ENCODE measurements around the gene NEBL. TPM values are rescaled to one million over a fixed set of nuclear protein-coding genes. Genes with fewer than 3 reads are reported as not detected.

NEBL gene
- total and polyA plus RNA-seq, 2 donors: 7.6 to 22.9 TPM

DNA sequence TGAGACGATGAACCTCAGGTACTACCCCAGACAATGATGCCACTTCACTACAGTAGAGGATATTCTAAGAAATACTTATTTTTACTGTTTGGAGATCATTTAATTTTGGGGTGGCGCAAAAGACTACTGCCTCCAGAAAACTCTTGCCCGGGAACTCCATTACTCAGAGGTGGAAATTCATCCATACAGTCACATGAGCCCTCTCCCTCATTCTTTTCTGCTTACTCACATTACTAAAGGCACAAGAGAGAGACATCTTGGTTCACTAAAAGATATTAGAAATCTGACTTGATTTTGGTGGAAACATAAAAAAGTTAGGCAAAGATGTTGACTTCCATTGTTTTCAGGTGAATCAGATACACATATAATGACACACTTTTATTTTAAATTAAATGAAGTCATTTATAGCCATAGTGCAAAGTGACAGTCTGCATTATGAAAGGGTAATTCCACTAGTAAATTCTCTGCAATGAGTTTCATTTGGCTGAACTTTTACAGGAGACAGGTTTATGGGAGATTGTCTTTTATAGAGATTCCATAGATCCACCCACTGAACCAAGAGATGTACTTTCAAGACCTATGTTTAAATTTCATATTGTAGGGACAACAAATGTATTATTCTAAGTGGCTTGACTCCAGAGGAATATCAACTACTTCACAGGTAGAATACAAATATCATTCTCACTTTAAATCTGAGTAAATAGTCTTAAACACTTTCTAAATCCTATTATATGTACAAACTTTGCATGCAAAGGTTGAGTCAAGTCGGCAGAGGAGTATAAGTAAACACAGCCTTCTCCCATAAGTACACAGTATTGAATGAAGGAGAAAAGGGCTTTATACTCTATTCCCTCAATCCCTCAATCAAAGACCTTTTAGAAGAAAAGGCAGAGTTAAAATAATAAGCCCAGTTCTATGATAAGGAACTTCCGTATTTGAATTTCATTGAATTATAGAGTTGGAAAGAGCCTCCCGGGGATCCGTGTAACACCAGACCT, 18.8 kb downstream of the NEBL start:
- H3K27me3 ChIP-seq (ENCODE audit: control insufficient read depth in 2 of 2, insufficient read depth in 1 of 2, low read length in 1 of 2): no peaks in the 10 kb centered on the region
- H3K27ac ChIP-seq (ENCODE audit: low read depth in 1 of 2, low read length in 1 of 2): no peak overlapping the region
- no peaks in the 10 kb centered on the region for H3K9me3 ChIP-seq (ENCODE audit: control insufficient read depth in 2 of 2, insufficient read depth in 1 of 2, low read length in 1 of 2)
- 98% methylated on average over 7 of the region's 7 CpGs for WGBS
- no peak for DNase-seq (ENCODE audit: low read depth in 6 of 9, low spot score in 9 of 9)
- H3K4me3 ChIP-seq (ENCODE audit: low read length in 2 of 2): no peak overlapping the region
- H3K4me1 ChIP-seq (ENCODE audit: control insufficient read depth in 2 of 2, insufficient read depth in 2 of 2, low read length in 2 of 2): no peaks in the 10 kb centered on the region
- H3K36me3 ChIP-seq (ENCODE audit: control insufficient read depth in 2 of 2, insufficient read depth in 2 of 2, low read length in 1 of 2): no peaks in the 10 kb centered on the region

DNA sequence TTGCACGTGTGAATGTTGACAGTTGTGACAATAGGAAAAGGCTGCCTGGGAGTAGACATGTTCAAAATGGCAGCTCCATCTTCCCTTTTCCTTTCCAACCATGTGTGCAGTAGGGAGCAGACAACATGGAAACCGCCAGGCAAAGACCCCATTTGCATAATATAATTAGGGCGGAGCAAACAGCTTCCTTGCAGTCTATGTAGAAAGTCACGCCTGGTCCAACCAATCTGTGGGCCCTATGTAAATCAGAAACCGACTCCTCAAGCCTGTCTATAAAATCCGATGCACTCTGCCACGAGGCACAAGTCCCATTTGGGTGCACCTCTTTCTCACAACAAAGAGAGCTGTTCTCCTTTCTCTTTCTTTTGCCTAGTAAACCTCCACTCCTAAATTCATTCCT, 19.6 kb downstream of the NEBL start:
- Histone ChIP-seq H3K4me1 (ENCODE audit: control insufficient read depth in 2 of 2, insufficient read depth in 2 of 2, low read length in 2 of 2) (no peaks in the 10 kb centered on the region), H3K27ac (ENCODE audit: low read depth in 1 of 2, low read length in 1 of 2) (no peak overlapping the region), H3K9me3 (ENCODE audit: control insufficient read depth in 2 of 2, insufficient read depth in 1 of 2, low read length in 1 of 2) (no peaks in the 10 kb centered on the region), H3K4me3 (ENCODE audit: low read length in 2 of 2) (no peak overlapping the region), H3K36me3 (ENCODE audit: control insufficient read depth in 2 of 2, insufficient read depth in 2 of 2, low read length in 1 of 2) (no peaks in the 10 kb centered on the region), H3K27me3 (ENCODE audit: control insufficient read depth in 2 of 2, insufficient read depth in 1 of 2, low read length in 1 of 2) (no peaks in the 10 kb centered on the region)
- DNase-seq (ENCODE audit: low read depth in 6 of 9, low spot score in 9 of 9): no peak
- 89% methylated on average over 7 of the region's 7 CpGs for WGBS

DNA sequence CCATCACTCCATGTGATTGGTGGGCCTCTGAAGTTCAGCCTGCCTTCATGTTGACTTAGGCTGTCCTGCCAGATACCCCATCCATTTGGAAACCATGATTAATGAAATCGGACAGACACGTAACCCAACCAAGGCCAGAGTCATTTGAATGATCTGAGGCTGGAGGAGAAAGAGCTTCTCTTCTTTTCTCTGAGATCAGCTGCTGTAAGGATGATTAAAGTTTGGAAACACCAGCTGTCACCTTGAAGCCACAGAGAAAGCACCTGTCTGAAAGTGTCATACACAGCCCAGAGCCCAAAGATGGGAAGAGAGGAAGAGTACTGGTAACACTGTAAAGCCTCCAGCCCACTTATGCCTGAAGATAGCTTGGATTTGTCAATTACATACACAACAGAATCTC, 22.9 kb downstream of the NEBL start:
- Histone ChIP-seq H3K27me3 (ENCODE audit: control insufficient read depth in 2 of 2, insufficient read depth in 1 of 2, low read length in 1 of 2) (no peaks in the 10 kb centered on the region), H3K36me3 (ENCODE audit: control insufficient read depth in 2 of 2, insufficient read depth in 2 of 2, low read length in 1 of 2) (no peaks in the 10 kb centered on the region), H3K27ac (ENCODE audit: low read depth in 1 of 2, low read length in 1 of 2) (no peak overlapping the region), H3K4me1 (ENCODE audit: control insufficient read depth in 2 of 2, insufficient read depth in 2 of 2, low read length in 2 of 2) (no peaks in the 10 kb centered on the region), H3K4me3 (ENCODE audit: low read length in 2 of 2) (no peak overlapping the region), H3K9me3 (ENCODE audit: control insufficient read depth in 2 of 2, insufficient read depth in 1 of 2, low read length in 1 of 2) (no peaks in the 10 kb centered on the region)
- DNase-seq (ENCODE audit: low read depth in 6 of 9, low spot score in 9 of 9): no peak
- WGBS: 96% methylated on average over 2 of the region's 2 CpGs

DNA sequence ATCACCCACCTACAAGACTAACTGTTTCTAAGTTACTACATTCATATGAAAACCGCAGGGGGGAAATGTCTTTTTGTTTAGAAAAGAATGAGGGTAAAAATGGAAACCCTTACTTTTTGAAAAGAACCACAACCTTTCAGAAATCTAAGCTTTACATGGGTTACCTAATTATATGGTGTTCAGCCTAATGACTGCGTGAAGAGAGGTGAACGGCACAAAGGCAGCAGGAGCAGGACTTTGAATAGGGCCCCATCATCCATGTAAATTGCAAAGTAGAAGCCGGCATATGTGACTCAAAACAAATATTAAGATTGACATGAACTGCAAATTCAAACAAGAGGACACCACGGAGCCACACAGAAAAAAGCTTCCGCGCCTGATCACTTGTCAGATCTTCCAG, 25.1 kb downstream of the NEBL start:
- Histone ChIP-seq H3K36me3 (ENCODE audit: control insufficient read depth in 2 of 2, insufficient read depth in 2 of 2, low read length in 1 of 2) (no peaks in the 10 kb centered on the region), H3K4me3 (ENCODE audit: low read length in 2 of 2) (no peak overlapping the region), H3K4me1 (ENCODE audit: control insufficient read depth in 2 of 2, insufficient read depth in 2 of 2, low read length in 2 of 2) (no peaks in the 10 kb centered on the region), H3K27me3 (ENCODE audit: control insufficient read depth in 2 of 2, insufficient read depth in 1 of 2, low read length in 1 of 2) (no peaks in the 10 kb centered on the region), H3K9me3 (ENCODE audit: control insufficient read depth in 2 of 2, insufficient read depth in 1 of 2, low read length in 1 of 2) (no peaks in the 10 kb centered on the region), H3K27ac (ENCODE audit: low read depth in 1 of 2, low read length in 1 of 2) (no peak overlapping the region)
- 96% methylated on average over 7 of the region's 7 CpGs for WGBS
- no peak for DNase-seq (ENCODE audit: low read depth in 6 of 9, low spot score in 9 of 9)

DNA sequence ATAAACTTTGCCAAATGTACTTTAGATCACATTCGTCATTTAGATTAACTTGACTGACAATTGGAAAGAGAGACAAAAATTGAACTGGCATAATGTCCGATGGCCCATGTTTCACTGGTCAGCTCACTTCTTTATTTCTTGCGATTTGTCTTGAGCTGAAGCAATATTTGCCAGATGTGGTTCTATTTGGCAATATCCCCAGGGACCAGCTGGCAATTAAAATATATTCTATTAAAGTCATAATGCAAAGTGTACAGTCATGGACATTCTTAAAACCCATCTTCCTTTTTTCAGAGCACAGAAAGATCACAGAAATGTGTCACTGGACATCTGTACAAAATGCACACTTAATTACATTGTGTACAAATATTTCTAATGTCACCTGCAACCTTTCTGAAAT, 26.3 kb downstream of the NEBL start:
- Histone ChIP-seq H3K27ac (ENCODE audit: low read depth in 1 of 2, low read length in 1 of 2) (no peak overlapping the region), H3K27me3 (ENCODE audit: control insufficient read depth in 2 of 2, insufficient read depth in 1 of 2, low read length in 1 of 2) (no peaks in the 10 kb centered on the region), H3K36me3 (ENCODE audit: control insufficient read depth in 2 of 2, insufficient read depth in 2 of 2, low read length in 1 of 2) (no peaks in the 10 kb centered on the region), H3K4me1 (ENCODE audit: control insufficient read depth in 2 of 2, insufficient read depth in 2 of 2, low read length in 2 of 2) (no peaks in the 10 kb centered on the region), H3K9me3 (ENCODE audit: control insufficient read depth in 2 of 2, insufficient read depth in 1 of 2, low read length in 1 of 2) (no peaks in the 10 kb centered on the region), H3K4me3 (ENCODE audit: low read length in 2 of 2) (no peak overlapping the region)
- DNase-seq (ENCODE audit: low read depth in 6 of 9, low spot score in 9 of 9): no peak
- WGBS: 98% methylated on average over 3 of the region's 3 CpGs

- no peak overlapping the region for H3K4me3 ChIP-seq (ENCODE audit: low read length in 2 of 2)
- WGBS: 98% methylated on average over 4 of the region's 4 CpGs
- H3K27me3 ChIP-seq (ENCODE audit: control insufficient read depth in 2 of 2, insufficient read depth in 1 of 2, low read length in 1 of 2): no peaks in the 10 kb centered on the region
- no peaks in the 10 kb centered on the region for H3K36me3 ChIP-seq (ENCODE audit: control insufficient read depth in 2 of 2, insufficient read depth in 2 of 2, low read length in 1 of 2)
- no peak overlapping the region for H3K27ac ChIP-seq (ENCODE audit: low read depth in 1 of 2, low read length in 1 of 2)
- H3K4me1 ChIP-seq (ENCODE audit: control insufficient read depth in 2 of 2, insufficient read depth in 2 of 2, low read length in 2 of 2): no peaks in the 10 kb centered on the region
- DNase-seq (ENCODE audit: low read depth in 6 of 9, low spot score in 9 of 9): no peak
- no peaks in the 10 kb centered on the region for H3K9me3 ChIP-seq (ENCODE audit: control insufficient read depth in 2 of 2, insufficient read depth in 1 of 2, low read length in 1 of 2)
Measured at GRCh38 chr10:20863008-20863407, 34.1 kb downstream of the NEBL start.

- 24% methylated on average over 2 of the region's 2 CpGs for WGBS
- Histone ChIP-seq H3K27me3 (ENCODE audit: control insufficient read depth in 2 of 2, insufficient read depth in 1 of 2, low read length in 1 of 2) (no peaks in the 10 kb centered on the region), H3K4me3 (ENCODE audit: low read length in 2 of 2) (no peak overlapping the region), H3K36me3 (ENCODE audit: control insufficient read depth in 2 of 2, insufficient read depth in 2 of 2, low read length in 1 of 2) (no peaks in the 10 kb centered on the region), H3K4me1 (ENCODE audit: control insufficient read depth in 2 of 2, insufficient read depth in 2 of 2, low read length in 2 of 2) (no peaks in the 10 kb centered on the region), H3K27ac (ENCODE audit: low read depth in 1 of 2, low read length in 1 of 2) (no peak overlapping the region), H3K9me3 (ENCODE audit: control insufficient read depth in 2 of 2, insufficient read depth in 1 of 2, low read length in 1 of 2) (no peaks in the 10 kb centered on the region)
- DNase-seq (ENCODE audit: low read depth in 6 of 9, low spot score in 9 of 9): peak in 1 of 9 donors; percentile 7
Measured at GRCh38 chr10:20858292-20859124, 38.6 kb downstream of the NEBL start.

DNA sequence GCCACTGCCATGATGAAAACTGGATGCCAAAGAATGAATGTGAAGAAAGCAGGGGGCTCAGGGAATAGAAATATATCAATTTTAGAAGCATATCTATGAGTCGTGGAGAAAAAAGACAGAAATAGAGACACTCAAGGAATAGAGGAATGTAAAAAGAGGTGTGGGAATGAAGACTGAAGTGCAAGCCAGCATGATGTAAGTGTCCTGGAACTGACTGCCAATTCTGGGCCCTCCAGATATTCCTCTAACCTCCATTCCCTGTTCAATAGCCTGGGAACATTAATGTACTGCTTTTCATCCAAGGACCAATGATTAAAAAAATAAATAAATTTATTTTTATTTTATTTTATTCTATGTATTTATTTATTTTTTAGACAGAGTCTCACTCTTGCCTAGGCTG, 40.6 kb downstream of the NEBL start:
- Histone ChIP-seq H3K4me1 (ENCODE audit: control insufficient read depth in 2 of 2, insufficient read depth in 2 of 2, low read length in 2 of 2) (no peaks in the 10 kb centered on the region), H3K27ac (ENCODE audit: low read depth in 1 of 2, low read length in 1 of 2) (no peak overlapping the region), H3K27me3 (ENCODE audit: control insufficient read depth in 2 of 2, insufficient read depth in 1 of 2, low read length in 1 of 2) (no peaks in the 10 kb centered on the region), H3K36me3 (ENCODE audit: control insufficient read depth in 2 of 2, insufficient read depth in 2 of 2, low read length in 1 of 2) (no peaks in the 10 kb centered on the region), H3K9me3 (ENCODE audit: control insufficient read depth in 2 of 2, insufficient read depth in 1 of 2, low read length in 1 of 2) (no peaks in the 10 kb centered on the region), H3K4me3 (ENCODE audit: low read length in 2 of 2) (no peak overlapping the region)
- DNase-seq (ENCODE audit: low read depth in 6 of 9, low spot score in 9 of 9): no peak
- WGBS: 88% methylated on average over 1 of the region's 1 CpG

DNA sequence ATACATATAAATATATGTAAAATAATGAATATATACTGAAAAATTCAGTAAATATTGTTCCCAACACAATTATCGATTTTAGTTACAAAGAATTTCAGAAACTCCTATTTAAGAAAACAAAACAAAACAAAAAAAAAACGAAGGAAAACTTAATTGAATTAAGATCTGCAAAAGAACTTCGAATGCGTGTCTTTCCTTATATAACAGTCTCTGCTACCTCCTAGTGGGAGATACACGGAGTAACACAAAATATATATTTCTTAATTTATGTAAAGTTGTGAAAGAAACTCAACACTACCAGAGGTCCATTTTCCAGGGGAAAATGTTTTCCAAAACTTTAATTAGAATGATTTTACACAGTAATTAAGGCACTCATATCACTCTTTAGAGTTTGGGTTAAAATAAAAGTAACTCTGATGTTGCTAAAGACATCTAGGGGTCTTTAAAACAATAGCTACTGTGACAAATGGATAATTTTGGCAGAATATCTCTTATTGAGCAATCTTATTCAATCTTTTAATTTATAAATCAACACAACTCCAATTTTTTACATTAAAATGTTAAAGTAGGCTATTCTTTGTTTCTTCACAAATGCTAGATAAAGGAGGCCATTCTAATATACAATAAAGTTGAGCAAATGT, 41.6 kb downstream of the NEBL start:
- Histone ChIP-seq H3K4me3 (ENCODE audit: low read length in 2 of 2) (no peak overlapping the region), H3K4me1 (ENCODE audit: control insufficient read depth in 2 of 2, insufficient read depth in 2 of 2, low read length in 2 of 2) (no peaks in the 10 kb centered on the region), H3K27me3 (ENCODE audit: control insufficient read depth in 2 of 2, insufficient read depth in 1 of 2, low read length in 1 of 2) (no peaks in the 10 kb centered on the region), H3K36me3 (ENCODE audit: control insufficient read depth in 2 of 2, insufficient read depth in 2 of 2, low read length in 1 of 2) (no peaks in the 10 kb centered on the region), H3K27ac (ENCODE audit: low read depth in 1 of 2, low read length in 1 of 2) (no peak overlapping the region), H3K9me3 (ENCODE audit: control insufficient read depth in 2 of 2, insufficient read depth in 1 of 2, low read length in 1 of 2) (no peaks in the 10 kb centered on the region)
- 38% methylated on average over 5 of the region's 5 CpGs for WGBS
- DNase-seq (ENCODE audit: low read depth in 6 of 9, low spot score in 9 of 9): no peak

Data from thymus (tissue), 11 donors.